Liver (tissue), 9 donors: ENCODE measurements around the gene PDZD2. TPM values are rescaled to one million over a fixed set of nuclear protein-coding genes. Genes with fewer than 3 reads are reported as not detected.

Experiments
- DNase-seq: peaks from one replicate; pipeline ENCODE4 v3.0.0-alpha.2; 2017; ENCODE audit warnings: low spot score
- H3K27ac ChIP-seq, 2 donors: one replicate each; pipeline ENCODE4 v1.7.0; 2013; ENCODE audit warnings: inconsistent platforms in 2 of 2, low read length in 2 of 2, control low read depth in 1 of 2, low read depth in 1 of 2, mild to moderate bottlenecking in 1 of 2
- H3K27me3 ChIP-seq, 4 donors: one replicate each; pipeline versions ENCODE4 v1.6.1 to v1.7.0; 2013; ENCODE audit warnings: low read length in 3 of 4, inconsistent platforms in 1 of 4, mild to moderate bottlenecking in 1 of 4, moderate library complexity in 1 of 4; ENCODE audit not compliant: control insufficient read depth in 4 of 4, insufficient read depth in 4 of 4
- H3K36me3 ChIP-seq, 4 donors: one replicate each; pipeline versions ENCODE4 v1.6.1 to v1.7.0; 2013; ENCODE audit warnings: low read length in 3 of 4, mild to moderate bottlenecking in 3 of 4, low read depth in 1 of 4, moderate library complexity in 1 of 4; ENCODE audit not compliant: control insufficient read depth in 4 of 4, insufficient read depth in 3 of 4
- H3K4me1 ChIP-seq, 4 donors: one replicate each; pipeline versions ENCODE4 v1.6.1 to v1.7.0; 2013; ENCODE audit warnings: low read length in 3 of 4, mild to moderate bottlenecking in 3 of 4, moderate library complexity in 1 of 4; ENCODE audit not compliant: control insufficient read depth in 4 of 4, insufficient read depth in 4 of 4
- H3K4me3 ChIP-seq, 3 donors: one replicate each; pipeline versions ENCODE4 v1.6.1 to v1.7.0; 2013; ENCODE audit warnings: low read length in 3 of 3, control low read depth in 1 of 3, low read depth in 1 of 3, mild to moderate bottlenecking in 1 of 3
- H3K9ac ChIP-seq, 2 donors: one replicate each; pipeline ENCODE4 v1.7.0; 2013; ENCODE audit warnings: low read length in 2 of 2, mild to moderate bottlenecking in 2 of 2, moderate library complexity in 2 of 2, control low read depth in 1 of 2, low read depth in 1 of 2
- H3K9me3 ChIP-seq, 4 donors: one replicate each; pipeline versions ENCODE4 v1.6.1 to v1.7.0; 2013; ENCODE audit warnings: low read length in 3 of 4; ENCODE audit not compliant: control insufficient read depth in 4 of 4
- CTCF ChIP-seq: fragments of 150-350 bp; IDR thresholded peaks from 2 replicates; pipeline ENCODE4 v1.5.1; 2017; ENCODE audit warnings: improper control_type of control experiment, low read depth, low read length; ENCODE audit not compliant: missing input control
- EGR1 ChIP-seq, 2 donors: IDR thresholded peaks; 2 replicates each; pipeline ENCODE4 v1.6.1; 2016 to 2018; ENCODE audit warnings: antibody characterized with exemption in 2 of 2, low read depth in 2 of 2
- GABPA ChIP-seq, 2 donors: IDR thresholded peaks in 1 of 2; conservative IDR thresholded peaks in 1 of 2; 2 replicates each; pipeline ENCODE4 v1.6.1; 2016; ENCODE audit warnings: antibody characterized with exemption in 2 of 2, mild to moderate bottlenecking in 1 of 2, moderate library complexity in 1 of 2
- HNF4A ChIP-seq, 2 donors: conservative IDR thresholded peaks; 2 replicates each; pipeline ENCODE4 v1.6.1; 2016; ENCODE audit warnings: antibody characterized with exemption in 2 of 2, mild to moderate bottlenecking in 2 of 2
- HNF4G ChIP-seq: IDR thresholded peaks from 2 replicates; pipeline ENCODE4 v1.6.1; 2016; ENCODE audit warnings: antibody characterized with exemption
- MAX ChIP-seq: IDR thresholded peaks from 2 replicates; pipeline ENCODE4 v1.6.1; 2016; ENCODE audit warnings: antibody characterized with exemption
- NR2F2 ChIP-seq: IDR thresholded peaks from 2 replicates; pipeline ENCODE4 v1.6.1; 2016; ENCODE audit warnings: antibody characterized with exemption
- RAD21 ChIP-seq, 2 donors: IDR thresholded peaks; 2 replicates each; pipeline ENCODE4 v1.6.1; 2016; ENCODE audit warnings: antibody characterized with exemption in 2 of 2, mild to moderate bottlenecking in 2 of 2
- RXRA ChIP-seq, 2 donors: IDR thresholded peaks; 2 replicates each; pipeline ENCODE4 v1.6.1; 2017 to 2018; ENCODE audit warnings: antibody characterized with exemption in 2 of 2, mild to moderate bottlenecking in 1 of 2
- SP1 ChIP-seq: IDR thresholded peaks from 2 replicates; pipeline ENCODE4 v1.6.1; 2018; ENCODE audit warnings: antibody characterized with exemption, mild to moderate bottlenecking
- TAF1 ChIP-seq: conservative IDR thresholded peaks from 2 replicates; pipeline ENCODE4 v1.6.1; 2016; ENCODE audit warnings: antibody characterized with exemption, mild to moderate bottlenecking
- YY1 ChIP-seq: IDR thresholded peaks from 2 replicates; pipeline ENCODE4 v1.6.1; 2016; ENCODE audit warnings: antibody characterized with exemption, mild to moderate bottlenecking
- WGBS: extraction: QIAGEN DNeasy Blood & Tissue Kit; methylation state at CpG from one replicate; pipeline ENCODE4 v1.1.7; 2013; 5-methylcytosine and 5-hydroxymethylcytosine counted together
- polyA plus RNA-seq, 2 donors: library from polyadenylated mRNA; stranded (reverse) in 1 of 2; unstranded in 1 of 2; fragments of 200-250 nt in 1 of 2; fragments of >200 nt in 1 of 2; fragmentation: Nextera tagmentation in 1 of 2; extraction: Ambion mirVana in 1 of 2; gene quantifications; one replicate each; pipeline versions ENCODE4 v1.2.1 to v1.2.3, GENCODE V29; 2013 to 2015
- total RNA-seq, 2 donors: library from RNA; depleted of rRNA; stranded (reverse); fragments of >200 nt; gene quantifications; one replicate each; pipeline ENCODE4 v1.2.3, GENCODE V29; 2014
- TF ChIP-seq, protein P1 (sequence below): IDR thresholded peaks from 2 replicates; pipeline ENCODE4 v1.6.1; 2016; ENCODE audit warnings: antibody characterized with exemption
- TF ChIP-seq, protein P2 (sequence below): IDR thresholded peaks from 2 replicates; pipeline ENCODE4 v1.6.1; 2016; ENCODE audit warnings: antibody characterized with exemption, mild to moderate bottlenecking
- donor health status: healthy.
- donor health status: healthy.
- donor health status: healthy.
- donor health status: healthy.
- donor health status: healthy.

PDZD2 gene
- total and polyA plus RNA-seq, 4 donors, result 0.27 to 1.1 (median 0.54) TPM

- no peaks in the 10 kb centered on the region for H3K36me3 ChIP-seq
- TF ChIP-seq CTCF (no peak), NR2F2 (peak; percentile 78), GABPA (IDR thresholded peaks at IDR 0.05 in 1 of 2, conservative IDR thresholded peaks at IDR 0.05 in 1 of 2) (no peak), RAD21 (IDR thresholded peaks at IDR 0.05) (no peak), RXRA (IDR thresholded peaks at IDR 0.05) (peak; percentile 84 to 90), HNF4A (conservative IDR thresholded peaks at IDR 0.05) (peak; percentile 39 to 54), SP1 (peak; percentile 36)
- peaks cover 0 to 3% (median 0%) of the 10 kb centered on the region in 4 donors for H3K4me1 ChIP-seq
- no peaks in the 10 kb centered on the region for H3K27me3 ChIP-seq
- no peaks in the 10 kb centered on the region for H3K9me3 ChIP-seq
- no peak for DNase-seq
- H3K9ac ChIP-seq, result no peak overlapping the region
- H3K4me3 ChIP-seq, result no peak overlapping the region
- no peak overlapping the region for H3K27ac ChIP-seq
- WGBS, result 58% methylated on average over 10 of the region's 10 CpGs
Measured at GRCh38 chr5:32083981-32084430, 445.1 kb downstream of the PDZD2 start.

- Histone ChIP-seq H3K27me3 (no peaks in the 10 kb centered on the region), H3K36me3 (no peaks in the 10 kb centered on the region), H3K9ac (no peak overlapping the region), H3K27ac (no peak overlapping the region), H3K4me1 (peaks cover 0 to 3% (median 0%) of the 10 kb centered on the region in 4 donors), H3K9me3 (no peaks in the 10 kb centered on the region), H3K4me3 (no peak overlapping the region)
- DNase-seq, result no peak
- 96% methylated on average over 24 of the region's 24 CpGs for WGBS
- TF ChIP-seq, protein P1, sequence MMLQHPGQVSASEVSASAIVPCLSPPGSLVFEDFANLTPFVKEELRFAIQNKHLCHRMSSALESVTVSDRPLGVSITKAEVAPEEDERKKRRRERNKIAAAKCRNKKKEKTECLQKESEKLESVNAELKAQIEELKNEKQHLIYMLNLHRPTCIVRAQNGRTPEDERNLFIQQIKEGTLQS, result no peak
- no peak for TF ChIP-seq YY1
- TF ChIP-seq, protein P2, sequence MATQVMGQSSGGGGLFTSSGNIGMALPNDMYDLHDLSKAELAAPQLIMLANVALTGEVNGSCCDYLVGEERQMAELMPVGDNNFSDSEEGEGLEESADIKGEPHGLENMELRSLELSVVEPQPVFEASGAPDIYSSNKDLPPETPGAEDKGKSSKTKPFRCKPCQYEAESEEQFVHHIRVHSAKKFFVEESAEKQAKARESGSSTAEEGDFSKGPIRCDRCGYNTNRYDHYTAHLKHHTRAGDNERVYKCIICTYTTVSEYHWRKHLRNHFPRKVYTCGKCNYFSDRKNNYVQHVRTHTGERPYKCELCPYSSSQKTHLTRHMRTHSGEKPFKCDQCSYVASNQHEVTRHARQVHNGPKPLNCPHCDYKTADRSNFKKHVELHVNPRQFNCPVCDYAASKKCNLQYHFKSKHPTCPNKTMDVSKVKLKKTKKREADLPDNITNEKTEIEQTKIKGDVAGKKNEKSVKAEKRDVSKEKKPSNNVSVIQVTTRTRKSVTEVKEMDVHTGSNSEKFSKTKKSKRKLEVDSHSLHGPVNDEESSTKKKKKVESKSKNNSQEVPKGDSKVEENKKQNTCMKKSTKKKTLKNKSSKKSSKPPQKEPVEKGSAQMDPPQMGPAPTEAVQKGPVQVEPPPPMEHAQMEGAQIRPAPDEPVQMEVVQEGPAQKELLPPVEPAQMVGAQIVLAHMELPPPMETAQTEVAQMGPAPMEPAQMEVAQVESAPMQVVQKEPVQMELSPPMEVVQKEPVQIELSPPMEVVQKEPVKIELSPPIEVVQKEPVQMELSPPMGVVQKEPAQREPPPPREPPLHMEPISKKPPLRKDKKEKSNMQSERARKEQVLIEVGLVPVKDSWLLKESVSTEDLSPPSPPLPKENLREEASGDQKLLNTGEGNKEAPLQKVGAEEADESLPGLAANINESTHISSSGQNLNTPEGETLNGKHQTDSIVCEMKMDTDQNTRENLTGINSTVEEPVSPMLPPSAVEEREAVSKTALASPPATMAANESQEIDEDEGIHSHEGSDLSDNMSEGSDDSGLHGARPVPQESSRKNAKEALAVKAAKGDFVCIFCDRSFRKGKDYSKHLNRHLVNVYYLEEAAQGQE, result no peak
- TF ChIP-seq EGR1 (IDR thresholded peaks at IDR 0.05; ENCODE audit: low read depth in 2 of 2), result no peak
- no peak for TF ChIP-seq RAD21 (IDR thresholded peaks at IDR 0.05)
- no peak for TF ChIP-seq HNF4G
- no peak for TF ChIP-seq NR2F2
- no peak for TF ChIP-seq RXRA (IDR thresholded peaks at IDR 0.05)
- TF ChIP-seq GABPA (IDR thresholded peaks at IDR 0.05 in 1 of 2, conservative IDR thresholded peaks at IDR 0.05 in 1 of 2), result no peak
- no peak for TF ChIP-seq MAX
- no peak for TF ChIP-seq TAF1
Measured at GRCh38 chr5:32087086-32088082, 448.5 kb downstream of the PDZD2 start.
